ENCODE results near the gene SNTB2. TPM values are rescaled to one million over a fixed set of nuclear protein-coding genes. Genes with fewer than 3 reads are reported as not detected.

The SNTB2 gene
- total and polyA plus RNA-seq, 2 donors (not counting 3 experiments of a cell fraction or from before 2014, with no cell fraction given) = 24.9 to 73.7 TPM

DNA sequence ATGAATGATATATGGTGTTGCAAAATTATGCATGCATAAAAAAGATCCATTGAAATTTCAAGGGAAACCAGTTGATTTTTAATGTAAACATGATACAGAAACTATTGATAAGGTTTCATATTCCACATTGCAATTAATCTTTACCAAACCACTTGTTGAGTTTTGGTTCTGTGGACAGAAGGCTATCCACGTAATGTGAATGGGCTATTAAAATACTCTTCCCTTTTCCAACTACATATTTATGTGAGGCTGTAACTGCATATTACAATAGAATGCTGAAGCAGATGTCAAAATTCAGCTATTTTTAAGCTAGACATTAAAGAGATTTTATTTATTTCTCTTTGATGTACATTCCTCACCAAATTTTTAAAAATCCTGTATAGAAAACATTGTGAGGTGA, 90.4 kb downstream of the SNTB2 start:
- Histone ChIP-seq H3K9me1 (replicated peaks; ENCODE audit: control insufficient read depth, extremely low read depth, insufficient read depth, low read length) (no peaks in the 10 kb centered on the region), H3K9ac (replicated peaks; ENCODE audit: extremely low read depth, insufficient read depth, low read length) (no peak overlapping the region), H2AFZ (ENCODE audit: low read depth, low read length) (no peak overlapping the region), H3K79me2 (ENCODE audit: control insufficient read depth, insufficient read depth, low read length) (peaks cover 19% of the 10 kb centered on the region), H3K27me3 (ENCODE audit: control insufficient read depth in 2 of 2, insufficient read depth in 2 of 2, low read length in 2 of 2) (no peaks in the 10 kb centered on the region), H3K27ac (ENCODE audit: insufficient read depth, low read depth, low read length) (no peak overlapping the region), H3K9me3 (replicated peaks; ENCODE audit: control insufficient read depth, insufficient read depth, low read length) (no peaks in the 10 kb centered on the region), H4K20me1 (replicated peaks; ENCODE audit: control insufficient read depth, extremely low read depth, insufficient read depth, low read length) (no peaks in the 10 kb centered on the region), H3K36me3 (ENCODE audit: control insufficient read depth in 2 of 2, extremely low read depth in 1 of 2, insufficient read depth in 2 of 2, low read length in 2 of 2) (no peaks in the 10 kb centered on the region), H3K4me3 (replicated peaks in 1 of 3; ENCODE audit: insufficient read depth in 1 of 3, low read depth in 1 of 3, low read length in 3 of 3) (no peak overlapping the region), H3K4me2 (ENCODE audit: insufficient read depth, low read length) (no peak overlapping the region), H3K4me1 (ENCODE audit: control insufficient read depth, extremely low read depth, insufficient read depth, low read length) (no peaks in the 10 kb centered on the region)
- ChIA-PET POLR2A (no interaction called here), CTCF (interaction anchor here (1.6 to 2.6 kb wide), 2 partner anchors 15 to 127 kb away, joined by 3 to 12 read pairs; no protein-coding TSS in a partner anchor)
- TF ChIP-seq FOS (IDR thresholded peaks at IDR 0.05; ENCODE audit: borderline replicate concordance, insufficient read depth, low read length) (no peak), POLR2AphosphoS5 (IDR thresholded peaks at IDR 0.05; ENCODE audit: insufficient read depth, low read depth, low read length) (no peak), JUN (IDR thresholded peaks at IDR 0.05; ENCODE audit: borderline replicate concordance, insufficient read depth, insufficient read length, low read depth) (no peak), GATA2 (IDR thresholded peaks at IDR 0.05; ENCODE audit: insufficient read depth, insufficient read length, low read depth, low read length) (no peak), MYC (IDR thresholded peaks at IDR 0.05; ENCODE audit: low read depth, low read length) (no peak), MAX (IDR thresholded peaks at IDR 0.05; ENCODE audit: insufficient read depth, insufficient read length) (no peak), CTCF (IDR thresholded peaks at IDR 0.05; ENCODE audit: extremely low read depth in 1 of 2, insufficient read depth in 1 of 2, low read depth in 1 of 2, low read length in 2 of 2) (no peak), EZH2 (IDR thresholded peaks at IDR 0.05; ENCODE audit: borderline replicate concordance, low read depth, low read length, severe bottlenecking) (no peak), POLR2A (IDR thresholded peaks at IDR 0.05; ENCODE audit: low read depth, low read length) (no peak)
- dilution Hi-C loops (cut with MboI; ENCODE audit: extremely low pct_ligation_motif_present, low sequenced_read_pairs) (no loop called here), intact Hi-C loops (cut with micrococcal nuclease) (no loop called here)
- FAIRE-seq (no peak), DNase-seq (ENCODE audit: low read depth, low spot score) (no peak)
- BruUV-seq (replicated peaks) = no TSS peak

Measured in endothelial cell of umbilical vein (primary cell).